Measurements from ENCODE around the gene CTNND2.

Gene CTNND2

GRCh38 chr5:10969684-10970180, 934.5 kb downstream of the CTNND2 start:
- no peak for DNase-seq

GRCh38 chr5:10964806-10965205, 939.4 kb downstream of the CTNND2 start:
- no peak for DNase-seq

DNA sequence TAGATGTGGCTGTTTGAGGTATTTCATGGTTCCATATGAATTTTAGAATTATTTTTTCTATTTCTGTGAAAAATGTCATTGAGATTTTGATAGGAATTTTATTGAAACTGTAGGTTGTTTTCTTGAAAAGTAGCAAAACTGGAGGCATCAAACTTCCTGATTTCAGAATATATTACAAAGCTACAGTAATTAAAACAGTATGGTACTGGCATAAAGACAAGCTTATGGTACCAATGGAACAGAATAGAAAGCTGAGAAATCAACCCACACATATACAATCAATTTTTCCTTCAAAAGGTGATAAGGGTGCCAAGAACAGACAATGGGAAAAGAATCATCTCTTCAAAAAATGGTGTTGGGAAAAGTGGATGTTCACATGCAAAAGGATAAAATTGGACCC, 945.5 kb downstream of the CTNND2 start:
- DNase-seq, result no peak

DNA sequence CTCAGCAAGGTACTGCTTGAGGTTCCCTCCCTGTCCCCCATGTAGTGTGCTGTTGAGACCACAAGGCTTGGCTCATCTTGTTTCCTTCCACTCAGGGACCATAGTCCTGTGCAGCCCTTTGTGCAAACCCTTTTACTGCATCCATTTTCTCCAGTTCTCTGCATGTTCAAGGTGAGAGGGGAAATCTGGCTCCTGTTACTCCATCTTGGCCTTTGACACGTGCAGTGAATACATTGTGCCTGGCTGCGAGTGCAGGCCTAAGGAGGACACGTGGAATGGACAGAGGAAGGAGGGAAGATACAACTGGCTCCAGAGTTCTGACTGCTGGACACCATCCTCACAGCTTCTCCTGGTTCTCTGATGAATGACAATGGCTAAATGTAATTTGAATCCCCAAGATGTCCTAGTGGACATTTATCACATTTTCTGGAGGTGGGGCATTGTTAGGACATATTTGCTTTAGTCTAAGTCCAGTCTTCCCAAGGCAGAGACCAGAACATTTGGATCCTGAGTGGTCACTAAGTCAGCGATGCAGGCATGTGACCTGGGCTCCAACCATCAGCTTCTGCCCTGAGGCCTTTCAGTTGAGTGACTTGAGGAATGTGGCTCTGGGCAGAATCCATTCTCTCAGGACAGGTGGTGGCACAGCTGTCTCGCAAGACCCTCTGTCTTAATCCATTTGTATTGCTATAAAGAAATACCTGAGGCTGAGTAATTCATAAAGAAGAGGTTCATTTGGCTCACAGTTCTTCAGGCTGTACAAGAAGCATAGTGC, 954.2 kb downstream of the CTNND2 start:
- no peak for DNase-seq

DNA sequence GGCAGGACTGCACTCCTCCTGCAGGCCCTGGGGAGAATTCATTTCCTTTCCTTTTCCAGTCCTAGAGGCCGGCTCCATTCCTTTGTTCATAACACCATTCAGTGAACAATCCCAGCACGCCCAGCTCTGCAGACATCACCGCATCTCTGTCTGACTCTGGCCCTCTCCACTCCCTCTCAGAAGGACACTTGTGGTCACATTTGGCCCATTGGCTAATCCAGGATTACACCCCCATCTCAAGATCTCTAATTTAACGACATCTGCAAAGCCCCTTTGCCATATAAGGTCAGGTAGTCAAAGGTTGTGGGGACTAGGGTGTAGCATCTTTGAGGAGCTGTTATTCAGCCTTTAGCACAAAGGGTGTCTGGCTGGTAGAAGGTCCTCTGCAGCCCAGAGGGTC, 958.2 kb downstream of the CTNND2 start:
- no peak for DNase-seq

- no peak for DNase-seq
These were observed 962.3 kb downstream of the CTNND2 start for GRCh38 chr5:10941900-10942299.

DNA sequence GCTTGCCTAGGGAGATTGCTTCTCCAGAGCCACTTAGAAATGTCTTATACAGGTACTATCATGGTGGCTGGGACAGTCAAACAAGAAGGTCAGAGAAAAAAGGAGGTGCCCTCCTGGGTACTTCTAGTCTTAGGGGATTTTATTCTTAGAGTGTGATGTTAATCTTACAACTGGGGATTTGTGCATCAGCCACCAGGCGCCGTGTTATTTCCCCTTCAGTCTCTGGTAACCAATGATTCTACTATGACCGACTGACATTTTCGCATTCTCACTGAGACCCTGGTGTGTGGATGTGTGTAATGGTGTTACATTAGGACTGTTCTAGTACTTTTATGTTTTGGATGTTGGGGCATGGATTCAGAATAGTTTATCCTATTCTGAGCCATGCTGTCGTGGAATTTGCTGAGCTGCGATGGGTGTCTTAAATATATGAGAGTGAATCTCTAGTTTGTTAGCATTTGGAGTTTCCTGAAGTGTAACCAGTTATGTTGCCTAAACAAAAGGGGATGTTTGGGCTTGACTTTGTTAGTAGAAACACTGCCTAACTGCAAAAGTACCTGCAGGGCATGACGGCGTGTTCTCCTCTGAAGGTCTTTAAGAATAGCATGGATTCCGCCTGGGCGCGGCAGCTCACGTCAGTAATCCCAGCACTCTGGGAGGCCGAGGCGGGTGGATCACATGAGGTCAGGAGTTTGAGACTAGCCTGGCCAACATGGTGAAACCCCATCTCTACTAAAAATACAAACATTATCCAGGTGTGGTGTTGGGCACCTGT, 968.0 kb downstream of the CTNND2 start:
- DNase-seq, result no peak

GRCh38 chr5:10935536-10935935, 968.7 kb downstream of the CTNND2 start:
- no peak for DNase-seq

DNA sequence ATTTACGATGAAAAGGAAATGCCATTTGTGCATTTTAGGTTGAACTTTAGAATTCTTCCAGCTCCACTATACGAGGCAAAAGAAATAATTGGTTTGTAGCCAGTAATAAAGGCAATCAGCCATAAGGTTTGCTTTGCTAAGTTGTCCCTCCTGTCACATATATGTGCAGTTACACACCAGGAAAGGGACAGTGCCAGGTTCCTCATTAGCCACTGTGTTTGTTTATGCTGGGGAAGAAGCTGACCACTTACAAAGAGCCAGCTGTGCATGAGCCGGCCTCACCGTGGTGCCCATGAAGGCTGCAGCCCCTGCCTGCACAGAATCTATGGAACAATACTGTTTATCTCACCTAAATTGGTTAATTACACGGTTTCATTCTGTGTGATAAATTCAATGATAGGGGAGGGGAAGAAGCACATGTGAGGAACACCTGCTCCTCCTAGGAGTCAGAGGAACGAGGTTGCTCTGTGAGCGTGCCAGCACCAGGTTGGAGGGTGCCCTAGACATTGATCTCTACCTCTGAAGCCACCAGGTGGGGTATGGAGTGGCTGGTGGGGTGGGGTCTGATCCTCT, 969.4 kb downstream of the CTNND2 start:
- no peak for DNase-seq

GRCh38 chr5:10933121-10933520, 971.1 kb downstream of the CTNND2 start:
- no peak for DNase-seq

- DNase-seq, result no peak
These were observed 971.8 kb downstream of the CTNND2 start for GRCh38 chr5:10932426-10932825.

- no peak for DNase-seq
These were observed 976.6 kb downstream of the CTNND2 start for GRCh38 chr5:10927608-10928007.

DNA sequence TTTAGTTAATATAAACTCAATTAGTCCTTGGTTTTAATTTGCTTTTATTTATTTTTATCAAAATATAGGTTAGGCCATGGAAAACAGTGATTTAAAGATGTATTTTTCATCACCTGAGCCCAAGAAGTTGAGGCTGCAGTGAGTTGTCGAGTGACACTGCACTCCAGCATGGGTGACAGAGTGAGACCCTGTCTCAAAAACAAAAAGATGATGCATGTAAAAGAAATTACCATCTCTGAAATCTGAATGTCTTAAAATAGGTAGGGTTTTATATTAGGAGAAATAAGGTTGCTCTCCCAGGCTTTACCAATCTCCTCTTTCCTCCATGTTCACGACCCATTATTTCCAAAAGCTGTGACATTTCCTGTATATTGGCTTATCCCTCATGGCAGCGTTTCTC, 980.9 kb downstream of the CTNND2 start:
- no peak for DNase-seq

All from activated T-cell treated with anti-CD3 and anti-CD28 coated beads, Interleukin-2, amount 50 U/mL, for 1 hour (primary cell).